Duodenal mucosa (tissue), 2 donors: ENCODE data around the gene OR5B21.
A peak's percentile ranks its signal among the peaks of the same experiment; 100 is the strongest.

Experiments
- H3K27ac ChIP-seq: one replicate; pipeline ENCODE4 v1.7.0; 2013; ENCODE audit warnings: low read depth, low read length
- H3K27me3 ChIP-seq, 2 donors: one replicate each; pipeline ENCODE4 v1.7.0; 2013; ENCODE audit warnings: low read length in 2 of 2, control low read depth in 1 of 2; ENCODE audit not compliant: insufficient read depth in 2 of 2, control insufficient read depth in 1 of 2
- H3K36me3 ChIP-seq, 2 donors: one replicate each; pipeline ENCODE4 v1.7.0; 2013; ENCODE audit warnings: low read length in 2 of 2, control low read depth in 1 of 2; ENCODE audit not compliant: insufficient read depth in 2 of 2, control insufficient read depth in 1 of 2
- H3K4me1 ChIP-seq, 2 donors: one replicate each; pipeline ENCODE4 v1.7.0; 2013; ENCODE audit warnings: low read length in 2 of 2, control low read depth in 1 of 2; ENCODE audit not compliant: insufficient read depth in 2 of 2, control insufficient read depth in 1 of 2
- H3K4me3 ChIP-seq, 2 donors: one replicate each; pipeline ENCODE4 v1.7.0; 2013; ENCODE audit warnings: low read length in 2 of 2, low read depth in 1 of 2
- H3K9ac ChIP-seq, 2 donors: one replicate each; pipeline ENCODE4 v1.7.0; 2013; ENCODE audit warnings: low read length in 2 of 2, low read depth in 1 of 2
- H3K9me3 ChIP-seq, 2 donors: one replicate each; pipeline ENCODE4 v1.7.0; 2013; ENCODE audit warnings: low read length in 2 of 2, control low read depth in 1 of 2; ENCODE audit not compliant: control insufficient read depth in 1 of 2

Gene OR5B21

DNA sequence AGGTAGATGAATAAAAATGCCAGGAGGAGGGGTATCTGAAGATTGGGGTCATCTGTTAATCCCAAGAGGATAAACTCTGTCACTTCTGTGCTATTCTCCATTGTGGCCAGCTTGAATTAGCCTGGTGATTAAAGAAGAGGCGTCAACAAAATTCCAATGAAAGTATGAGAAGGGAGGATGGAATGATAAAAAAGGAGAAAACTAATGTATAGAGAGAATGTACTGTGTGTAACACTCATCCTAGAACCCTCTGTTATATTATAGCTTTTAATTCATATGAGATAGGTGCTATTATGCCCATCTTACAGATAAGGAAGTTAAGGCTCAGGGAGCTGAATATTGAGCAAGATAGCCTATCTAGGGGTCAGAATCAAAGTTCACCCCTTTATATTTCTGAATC lies at the start of gene OR5B21:
TSS of gene OR5B21 (minus strand) at position 101 of the 400 bp plus-strand sequence. CDS start at position 101, 0 bp downstream.
- Histone ChIP-seq H3K9ac (no peak within 1 kb of the TSS), H3K4me1 (no peaks in the 10 kb centered on the region), H3K27me3 (no peaks in the 10 kb centered on the region), H3K36me3 (no peaks in the 10 kb centered on the region), H3K27ac (no peak within 1 kb of the TSS), H3K9me3 (no peaks in the 10 kb centered on the region), H3K4me3 (no peak within 1 kb of the TSS)

DNA sequence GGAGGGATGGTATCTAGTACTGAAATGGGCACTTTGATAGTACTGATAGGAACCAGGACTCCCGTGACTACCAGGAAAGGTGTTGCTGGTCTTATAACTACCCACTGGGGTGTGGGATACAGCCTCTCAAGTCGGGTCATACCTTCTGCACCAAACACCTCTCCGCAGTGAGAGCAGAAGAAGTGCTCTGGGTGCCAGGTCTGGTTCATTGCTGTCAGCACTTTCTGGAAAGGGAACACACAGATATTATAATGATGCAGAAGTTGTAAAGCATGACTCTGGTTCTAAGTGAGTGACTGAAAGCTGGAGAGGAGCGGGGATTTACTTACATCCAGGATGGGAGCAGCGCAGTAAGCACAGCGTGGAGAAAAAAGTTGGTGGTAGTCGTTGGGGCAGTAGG lies 41.7 kb upstream of the OR5B21 start:
- Histone ChIP-seq H3K4me3 (no peak overlapping the region), H3K27me3 (no peaks in the 10 kb centered on the region), H3K9me3 (no peaks in the 10 kb centered on the region), H3K4me1 (no peaks in the 10 kb centered on the region), H3K9ac (no peak overlapping the region), H3K36me3 (peaks cover 34 to 64% of the 10 kb centered on the region in 2 donors), H3K27ac (no peak overlapping the region)

GRCh38 chr11:58546841-58547240 lies 38.9 kb upstream of the OR5B21 start:
- Histone ChIP-seq H3K9me3 (no peaks in the 10 kb centered on the region), H3K27ac (no peak overlapping the region), H3K36me3 (peaks cover 31 to 44% of the 10 kb centered on the region in 2 donors), H3K4me3 (no peak overlapping the region), H3K27me3 (no peaks in the 10 kb centered on the region), H3K4me1 (no peaks in the 10 kb centered on the region), H3K9ac (no peak overlapping the region)

GRCh38 chr11:58531865-58532341 lies 24.0 kb upstream of the OR5B21 start:
- H3K27ac ChIP-seq: no peak overlapping the region
- H3K27me3 ChIP-seq: no peaks in the 10 kb centered on the region
- H3K4me3 ChIP-seq: no peak overlapping the region
- no peak overlapping the region for H3K9ac ChIP-seq
- H3K36me3 ChIP-seq: peaks cover 11 to 22% of the 10 kb centered on the region in 2 donors
- H3K4me1 ChIP-seq: no peaks in the 10 kb centered on the region
- H3K9me3 ChIP-seq: no peaks in the 10 kb centered on the region

GRCh38 chr11:58530236-58530635 lies 22.3 kb upstream of the OR5B21 start:
- Histone ChIP-seq H3K36me3 (peaks cover 11 to 24% of the 10 kb centered on the region in 2 donors), H3K27ac (no peak overlapping the region), H3K4me1 (no peaks in the 10 kb centered on the region), H3K27me3 (no peaks in the 10 kb centered on the region), H3K4me3 (no peak overlapping the region), H3K9me3 (no peaks in the 10 kb centered on the region), H3K9ac (no peak overlapping the region)

GRCh38 chr11:58527429-58527828 lies 19.5 kb upstream of the OR5B21 start:
- H3K27me3 ChIP-seq: no peaks in the 10 kb centered on the region
- H3K9ac ChIP-seq: no peak overlapping the region
- H3K4me3 ChIP-seq: no peak overlapping the region
- no peak overlapping the region for H3K27ac ChIP-seq
- no peaks in the 10 kb centered on the region for H3K9me3 ChIP-seq
- peaks cover 11 to 24% of the 10 kb centered on the region in 2 donors for H3K36me3 ChIP-seq
- H3K4me1 ChIP-seq: peaks cover 0 to 10% of the 10 kb centered on the region in 2 donors

DNA sequence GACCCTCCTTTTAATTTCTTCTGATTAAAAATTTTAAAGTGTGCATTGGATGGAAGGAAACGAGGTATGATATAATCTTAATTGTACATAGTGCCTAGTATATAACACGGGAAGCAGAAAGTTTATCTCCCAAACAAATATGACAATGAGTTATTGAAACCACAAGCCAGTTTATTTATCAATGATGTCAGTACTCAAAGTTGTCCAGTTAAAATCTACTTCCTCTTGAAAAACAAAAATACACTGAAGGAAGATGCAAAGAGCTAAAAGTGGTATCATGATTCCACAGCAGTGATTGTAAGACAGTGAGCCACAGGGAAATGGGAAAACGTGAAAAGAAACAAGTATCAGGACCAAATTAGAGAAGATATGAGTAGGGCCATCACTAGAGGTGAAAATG lies 18.8 kb upstream of the OR5B21 start:
- peaks cover 0 to 10% of the 10 kb centered on the region in 2 donors for H3K4me1 ChIP-seq
- no peak overlapping the region for H3K4me3 ChIP-seq
- no peak overlapping the region for H3K27ac ChIP-seq
- H3K9me3 ChIP-seq: no peaks in the 10 kb centered on the region
- peaks cover 11 to 24% of the 10 kb centered on the region in 2 donors for H3K36me3 ChIP-seq
- no peaks in the 10 kb centered on the region for H3K27me3 ChIP-seq
- no peak overlapping the region for H3K9ac ChIP-seq

DNA sequence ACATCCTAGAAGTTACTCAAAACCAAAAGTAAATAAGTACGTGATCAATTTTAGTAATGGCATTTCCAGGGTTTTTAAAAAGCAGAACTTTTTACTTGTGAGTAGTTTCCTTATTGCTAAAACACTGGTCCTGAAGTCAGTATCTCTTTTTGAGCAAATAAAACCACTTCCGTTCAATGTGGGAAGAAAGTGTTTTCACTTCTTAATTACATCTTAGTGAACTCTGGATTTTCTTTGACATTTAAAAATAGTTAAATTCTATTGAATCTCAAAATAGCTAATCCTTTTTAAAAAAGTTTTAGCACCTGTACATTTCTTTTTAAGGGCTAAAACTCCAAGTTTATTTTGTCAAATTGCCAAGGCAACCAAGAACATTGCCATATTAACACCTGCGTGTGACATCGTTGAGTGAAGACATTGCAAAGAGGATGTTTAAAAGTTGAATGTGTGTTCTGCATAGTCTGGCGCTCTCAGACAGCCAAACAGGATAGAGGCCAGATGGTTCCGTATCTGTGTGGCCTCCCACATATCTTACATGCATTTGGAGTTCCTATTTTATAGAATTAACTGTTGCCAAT lies 17.2 kb upstream of the OR5B21 start:
- no peak overlapping the region for H3K4me3 ChIP-seq
- H3K4me1 ChIP-seq: peaks cover 0 to 10% of the 10 kb centered on the region in 2 donors
- no peak overlapping the region for H3K9ac ChIP-seq
- H3K9me3 ChIP-seq: no peaks in the 10 kb centered on the region
- H3K27me3 ChIP-seq: no peaks in the 10 kb centered on the region
- no peak overlapping the region for H3K27ac ChIP-seq
- peaks cover 11 to 22% of the 10 kb centered on the region in 2 donors for H3K36me3 ChIP-seq

DNA sequence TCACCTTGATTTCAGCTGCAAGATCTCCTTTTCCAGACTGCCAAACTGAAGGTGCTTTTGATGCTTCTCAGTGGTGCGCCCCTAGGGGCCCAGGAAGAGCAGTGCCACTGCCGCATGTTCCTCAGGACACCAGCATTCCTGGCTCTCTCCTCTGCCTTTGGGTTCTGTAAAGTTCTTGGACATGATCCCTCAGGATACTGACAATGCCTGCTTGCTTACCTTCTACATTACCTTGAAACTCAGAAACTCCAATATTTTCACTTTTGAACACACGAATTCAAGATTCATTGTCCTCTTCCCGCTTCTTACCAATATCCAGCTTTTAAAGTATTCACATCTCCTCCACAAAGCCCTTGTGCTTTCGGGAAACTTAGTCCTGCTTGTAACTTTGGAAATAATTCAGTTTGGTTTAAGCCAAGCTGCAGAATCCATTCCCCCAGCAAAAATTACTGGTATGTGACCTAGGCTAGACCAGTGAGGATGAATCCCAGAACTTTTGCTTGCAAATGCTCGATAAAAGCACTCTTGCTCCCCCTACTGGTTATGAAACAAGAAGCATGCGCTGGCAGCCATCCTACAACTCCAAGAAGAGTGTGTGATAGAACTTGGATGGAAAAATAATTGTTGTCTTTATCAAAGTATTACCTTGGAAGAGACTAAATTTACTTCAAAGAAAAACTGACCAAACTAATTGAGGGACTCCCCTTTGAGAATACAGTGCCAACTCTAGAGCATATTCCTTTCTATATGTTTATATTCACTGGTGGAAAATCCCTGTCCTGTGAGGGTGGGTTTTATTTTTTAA lies 16.5 kb upstream of the OR5B21 start:
- H3K9me3 ChIP-seq: no peaks in the 10 kb centered on the region
- no peak overlapping the region for H3K9ac ChIP-seq
- H3K4me1 ChIP-seq: peaks cover 0 to 10% of the 10 kb centered on the region in 2 donors
- H3K27ac ChIP-seq: no peak overlapping the region
- no peaks in the 10 kb centered on the region for H3K27me3 ChIP-seq
- peak overlapping the region in 1 of 2 donors; percentile 50 for H3K4me3 ChIP-seq
- peaks cover 11 to 17% of the 10 kb centered on the region in 2 donors for H3K36me3 ChIP-seq

GRCh38 chr11:58513747-58514367 lies 6.0 kb upstream of the OR5B21 start:
- no peaks in the 10 kb centered on the region for H3K36me3 ChIP-seq
- no peaks in the 10 kb centered on the region for H3K27me3 ChIP-seq
- H3K4me1 ChIP-seq: no peaks in the 10 kb centered on the region
- H3K9ac ChIP-seq: no peak overlapping the region
- no peak overlapping the region for H3K4me3 ChIP-seq
- H3K9me3 ChIP-seq: no peaks in the 10 kb centered on the region
- H3K27ac ChIP-seq: no peak overlapping the region
